WTC11 (cell line): ENCODE measurements around the gene HPSE2.

Source experiments
- AR ChIP-seq: fragments of 250-450 bp; sonication (Bioruptor Pico); IDR thresholded peaks from 2 replicates; pipeline ENCODE4 v1.9.0; 2021; ENCODE audit warnings: mild to moderate bottlenecking
- CREB1 ChIP-seq: sonication (generic); formaldehyde crosslinking; IDR thresholded peaks from 2 replicates; pipeline ENCODE4 v1.8.0; 2023; ENCODE audit warnings: mild to moderate bottlenecking, missing genetic modification reagents
- CTCF ChIP-seq: fragments of 200-600 bp; IDR thresholded peaks from 2 replicates; pipeline ENCODE4 v1.8.0; 2022; ENCODE audit warnings: antibody characterized with exemption
- E2F1 ChIP-seq: sonication (generic); formaldehyde crosslinking; IDR thresholded peaks from 2 replicates; pipeline ENCODE4 v1.8.0; 2022; ENCODE audit warnings: mild to moderate bottlenecking, missing genetic modification reagents
- ELF4 ChIP-seq: sonication (generic); formaldehyde crosslinking; IDR thresholded peaks from 2 replicates; pipeline ENCODE4 v1.8.1; 2022; ENCODE audit warnings: low read depth, mild to moderate bottlenecking, moderate library complexity, missing genetic modification reagents
- GABPB1 ChIP-seq: sonication (generic); formaldehyde crosslinking; IDR thresholded peaks from 2 replicates; pipeline ENCODE4 v1.8.1; 2023; ENCODE audit warnings: mild to moderate bottlenecking, missing genetic modification reagents
- HMGXB4 ChIP-seq: sonication (generic); formaldehyde crosslinking; IDR thresholded peaks from 2 replicates; pipeline ENCODE4 v1.8.1; 2023; ENCODE audit warnings: mild to moderate bottlenecking, moderate library complexity, missing genetic modification reagents
- MAX ChIP-seq: sonication (generic); formaldehyde crosslinking; IDR thresholded peaks from 2 replicates; pipeline ENCODE4 v1.8.0; 2022; ENCODE audit warnings: mild to moderate bottlenecking, missing genetic modification reagents
- RELA ChIP-seq: sonication (generic); formaldehyde crosslinking; IDR thresholded peaks from 2 replicates; pipeline ENCODE4 v1.8.1; 2022; ENCODE audit warnings: missing genetic modification reagents, mild to moderate bottlenecking, borderline replicate concordance
- SMAD3 ChIP-seq: sonication (generic); formaldehyde crosslinking; IDR thresholded peaks from 2 replicates; pipeline ENCODE4 v1.8.0; 2022; ENCODE audit warnings: missing genetic modification reagents, mild to moderate bottlenecking, borderline replicate concordance
- SP1 ChIP-seq: sonication (generic); formaldehyde crosslinking; conservative IDR thresholded peaks from 2 replicates; pipeline ENCODE4 v1.8.1; 2022; ENCODE audit warnings: missing genetic modification reagents
- STAT6 ChIP-seq: sonication (generic); formaldehyde crosslinking; conservative IDR thresholded peaks from 2 replicates; pipeline ENCODE4 v1.8.1; 2023; ENCODE audit warnings: mild to moderate bottlenecking, low read depth, missing genetic modification reagents, moderate library complexity
- TCF7 ChIP-seq: sonication (generic); formaldehyde crosslinking; IDR thresholded peaks from 2 replicates; pipeline ENCODE4 v1.8.0; 2022; ENCODE audit warnings: mild to moderate bottlenecking, low read depth, missing genetic modification reagents, moderate library complexity
- USF2 ChIP-seq: sonication (generic); formaldehyde crosslinking; IDR thresholded peaks from 2 replicates; pipeline ENCODE4 v1.8.1; 2023; ENCODE audit warnings: mild to moderate bottlenecking, missing genetic modification reagents, moderate library complexity

- TF ChIP-seq MAX (no peak), HMGXB4 (CRISPR knock-in tag) (no peak), ELF4 (no peak), RELA (no peak), SMAD3 (no peak), STAT6 (CRISPR knock-in tag) (no peak), SP1 (no peak), E2F1 (CRISPR knock-in tag) (no peak), CREB1 (no peak), CTCF (no peak), GABPB1 (CRISPR knock-in tag) (no peak), TCF7 (no peak), USF2 (no peak), AR (no peak)
Measured at GRCh38 chr10:98915911-98916310, 319.7 kb downstream of the HPSE2 start.
